ENCODE results near the gene ATP2C1. TPM values are rescaled to one million over a fixed set of nuclear protein-coding genes. Genes with fewer than 3 reads are reported as not detected.
"Not testable (repeated sequence)": the region's sequence is repeated elsewhere in the genome, so short reads cannot be mapped to it uniquely, and the experiment has no call there.

ATP2C1 gene
- total RNA-seq, 4 donors from 2014 or later, result 20.9 to 60.8 (median 44.6) TPM

- no peaks in the 10 kb centered on the region for H3K4me1 ChIP-seq
- DNase-seq, result no peak
- TF ChIP-seq CTCF (IDR thresholded peaks at IDR 0.05) (peak; percentile 55 to 68 (median 61)), POLR2AphosphoS5 (IDR thresholded peaks at IDR 0.05) (no peak)
- WGBS, 2 donors (ENCODE audit: low coverage in 1 of 2), result 13 to 23% methylated on average over 1 of the region's 1 CpG
- H3K4me3 ChIP-seq, result no peak overlapping the region
- no peaks in the 10 kb centered on the region for H3K9me3 ChIP-seq
- intact Hi-C loops (cut with DNase I; ENCODE audit: low total_unique reads), result no loop called here
- no peak overlapping the region for H3K27ac ChIP-seq
- H3K27me3 ChIP-seq, result no peaks in the 10 kb centered on the region
- H3K36me3 ChIP-seq, result no peaks in the 10 kb centered on the region
- in situ Hi-C loops (cut with MboI; ENCODE audit: low pct_ligation_motif_present in 1 of 4, low pct_unique_long_range_greater_than_20kb in 1 of 4, low sequenced_read_pairs in 3 of 4), result loop anchor here in 2 of 4 donors (25.0 kb wide), 2 partner anchors 354 to 479 kb away; partner anchors contain the start of genes MRPL3 (in 1 of the 2) and NUDT16 (in 1 of the 2)
These were observed 139.7 kb downstream of the ATP2C1 start for GRCh38 chr3:131033480-131034080.

GRCh38 chr3:131036200-131036816, 142.4 kb downstream of the ATP2C1 start:
- no peak for TF ChIP-seq POLR2A (IDR thresholded peaks at IDR 0.05)
- TF ChIP-seq CTCF (IDR thresholded peaks at IDR 0.05), result no peak
- TF ChIP-seq EP300 (IDR thresholded peaks at IDR 0.05; ENCODE audit: low read depth), result no peak
- in situ Hi-C loops (cut with MboI; ENCODE audit: low pct_ligation_motif_present in 1 of 4, low pct_unique_long_range_greater_than_20kb in 1 of 4, low sequenced_read_pairs in 3 of 4), result loop anchor here in 2 of 4 donors (25.0 kb wide), 2 partner anchors 351 to 476 kb away; partner anchors contain the start of genes MRPL3 (in 1 of the 2) and NUDT16 (in 1 of the 2)

GRCh38 chr3:131036986-131037385, 143.1 kb downstream of the ATP2C1 start:
- TF ChIP-seq POLR2AphosphoS5 (IDR thresholded peaks at IDR 0.05) (no peak), POLR2A (IDR thresholded peaks at IDR 0.05) (no peak), CTCF (IDR thresholded peaks at IDR 0.05) (no peak), EP300 (IDR thresholded peaks at IDR 0.05; ENCODE audit: low read depth) (no peak)
- 93 to 94% methylated on average over 4 to 5 of the region's 5 CpGs for WGBS, 2 donors (ENCODE audit: low coverage in 1 of 2)
- Histone ChIP-seq H3K27me3 (no peaks in the 10 kb centered on the region), H3K4me3 (no peak overlapping the region), H3K4me1 (no peaks in the 10 kb centered on the region), H3K36me3 (no peaks in the 10 kb centered on the region), H3K9me3 (no peaks in the 10 kb centered on the region), H3K27ac (no peak overlapping the region)
- no peak for DNase-seq
- intact Hi-C loops (cut with DNase I; ENCODE audit: low total_unique reads) (no loop called here), in situ Hi-C loops (cut with MboI; ENCODE audit: low pct_ligation_motif_present in 1 of 4, low pct_unique_long_range_greater_than_20kb in 1 of 4, low sequenced_read_pairs in 3 of 4) (loop anchor here in 2 of 4 donors (25.0 kb wide), 2 partner anchors 350 to 475 kb away; partner anchors contain the start of genes MRPL3 (in 1 of the 2) and NUDT16 (in 1 of the 2))

More at GRCh38 chr3:131036200-131036816, 142.4 kb downstream of the ATP2C1 start:
- Histone ChIP-seq H3K9me3 (no peaks in the 10 kb centered on the region), H3K36me3 (no peaks in the 10 kb centered on the region), H3K27me3 (no peaks in the 10 kb centered on the region), H3K27ac (no peak overlapping the region), H3K4me3 (no peak overlapping the region), H3K4me1 (no peaks in the 10 kb centered on the region)
- intact Hi-C loops (cut with DNase I; ENCODE audit: low total_unique reads), result no loop called here
- WGBS, 2 donors (ENCODE audit: low coverage in 1 of 2), result 50 to 65% methylated on average over 1 of the region's 1 CpG
- DNase-seq, result no peak

GRCh38 chr3:131038326-131038725, 144.4 kb downstream of the ATP2C1 start:
- in situ Hi-C loops (cut with MboI; ENCODE audit: low pct_ligation_motif_present in 1 of 4, low pct_unique_long_range_greater_than_20kb in 1 of 4, low sequenced_read_pairs in 3 of 4), result loop anchor here in 2 of 4 donors (25.0 kb wide), 2 partner anchors 349 to 474 kb away; partner anchors contain the start of genes MRPL3 (in 1 of the 2) and NUDT16 (in 1 of the 2)
- Histone ChIP-seq H3K9me3 (no peaks in the 10 kb centered on the region), H3K36me3 (no peaks in the 10 kb centered on the region), H3K27me3 (no peaks in the 10 kb centered on the region), H3K4me3 (no peak overlapping the region), H3K4me1 (no peaks in the 10 kb centered on the region), H3K27ac (no peak overlapping the region)
- intact Hi-C loops (cut with DNase I; ENCODE audit: low total_unique reads), result no loop called here
- no peak for TF ChIP-seq POLR2A (IDR thresholded peaks at IDR 0.05)
- no peak for TF ChIP-seq CTCF (IDR thresholded peaks at IDR 0.05)
- TF ChIP-seq EP300 (IDR thresholded peaks at IDR 0.05; ENCODE audit: low read depth), result no peak
- no peak for TF ChIP-seq POLR2AphosphoS5 (IDR thresholded peaks at IDR 0.05)
- DNase-seq, result no peak
- 64 to 68% methylated on average over 2 of the region's 2 CpGs for WGBS, 2 donors (ENCODE audit: low coverage in 1 of 2)

GRCh38 chr3:131042271-131042985, 148.5 kb downstream of the ATP2C1 start:
- H3K4me1 ChIP-seq; DNase-seq; H3K27me3 ChIP-seq; H3K27ac ChIP-seq; H3K36me3 ChIP-seq; intact Hi-C loops (cut with DNase I; ENCODE audit: low total_unique reads); H3K4me3 ChIP-seq; H3K9me3 ChIP-seq: not testable (repeated sequence)
- in situ Hi-C loops (cut with MboI; ENCODE audit: low pct_ligation_motif_present in 1 of 4, low pct_unique_long_range_greater_than_20kb in 1 of 4, low sequenced_read_pairs in 3 of 4), result loop anchor here in 2 of 4 donors (25.0 kb wide), 2 partner anchors 345 to 470 kb away; partner anchors contain the start of genes MRPL3 (in 1 of the 2) and NUDT16 (in 1 of the 2)
- WGBS, 2 donors (ENCODE audit: low coverage in 1 of 2), result 78 to 100% methylated on average over 1 to 10 of the region's 10 CpGs
